H1 (cell line): ENCODE measurements around the gene KCNMB2. TPM values are rescaled to one million over a fixed set of nuclear protein-coding genes. Genes with fewer than 3 reads are reported as not detected.

Experiments used
- CREB1 ChIP-seq: IDR thresholded peaks from 2 replicates; pipeline ENCODE4 v1.6.1; 2012; ENCODE audit warnings: inconsistent platforms
- GABPA ChIP-seq: IDR thresholded peaks from 2 replicates; pipeline ENCODE4 v1.6.1; 2011; ENCODE audit warnings: mild to moderate bottlenecking, low read length, moderate library complexity, borderline replicate concordance; ENCODE audit not compliant: insufficient read depth
- HDAC2 ChIP-seq, 2 experiments: fragments of 300-600 bp in 1 of 2; sonication (generic) in 1 of 2; IDR thresholded peaks; 2 replicates each; pipeline ENCODE4 v1.6.1; 2011 to 2012; ENCODE audit warnings: low read depth in 2 of 2, low read length in 2 of 2, mild to moderate bottlenecking in 2 of 2, moderate library complexity in 2 of 2, borderline replicate concordance in 1 of 2, inconsistent platforms in 1 of 2
- JUND ChIP-seq: IDR thresholded peaks from 2 replicates; pipeline ENCODE4 v1.6.1; 2011; ENCODE audit warnings: mild to moderate bottlenecking, improper control_type of control experiment, low read length
- NANOG ChIP-seq: IDR thresholded peaks from 2 replicates; pipeline ENCODE4 v1.6.1; 2011; ENCODE audit warnings: low read length, low read depth, mild to moderate bottlenecking, inconsistent platforms; ENCODE audit not compliant: insufficient read depth, poor library complexity, severe bottlenecking
- NRF1 ChIP-seq: IDR thresholded peaks from 2 replicates; pipeline ENCODE4 v1.6.1; 2011; ENCODE audit warnings: mild to moderate bottlenecking, low read depth, low read length, improper control_type of control experiment
- polyA plus RNA-seq, 7 experiments: library from polyadenylated mRNA; depleted of rRNA in 3 of 7; stranded (reverse) in 5 of 7; unstranded in 2 of 7; fragments of >200 nt in 5 of 7; fragments of 200-250 nt in 2 of 7; gene quantifications; 1 replicate in 5 of 7; 2 replicates in 1 of 7; 4 replicates in 1 of 7; pipeline versions ENCODE4 v1.2.1 to v1.2.3, GENCODE V29; 2011 to 2013; ENCODE audit warnings: missing spikeins in 2 of 7, mixed read lengths in 2 of 7
- total RNA-seq: library from RNA; stranded (reverse); fragmentation: NEBNext Ultra II Directional; extraction: Animal tissue kit (Norgen Biotek cat#: 25700); gene quantifications from 2 replicates; pipeline ENCODE4 v1.2.1, GENCODE V29; 2021
- TF ChIP-seq, protein P1 (sequence below): fragments of 300-600 bp; sonication (generic); IDR thresholded peaks from 2 replicates; pipeline ENCODE4 v1.7.1; 2012; ENCODE audit warnings: low read length, moderate library complexity, mild to moderate bottlenecking, inconsistent platforms; ENCODE audit not compliant: insufficient replicate concordance

KCNMB2 gene
- total and polyA plus RNA-seq, 2 of the 8 experiments (the other 6 are each of a cell fraction or from before 2014, with no cell fraction given): not detected

DNA sequence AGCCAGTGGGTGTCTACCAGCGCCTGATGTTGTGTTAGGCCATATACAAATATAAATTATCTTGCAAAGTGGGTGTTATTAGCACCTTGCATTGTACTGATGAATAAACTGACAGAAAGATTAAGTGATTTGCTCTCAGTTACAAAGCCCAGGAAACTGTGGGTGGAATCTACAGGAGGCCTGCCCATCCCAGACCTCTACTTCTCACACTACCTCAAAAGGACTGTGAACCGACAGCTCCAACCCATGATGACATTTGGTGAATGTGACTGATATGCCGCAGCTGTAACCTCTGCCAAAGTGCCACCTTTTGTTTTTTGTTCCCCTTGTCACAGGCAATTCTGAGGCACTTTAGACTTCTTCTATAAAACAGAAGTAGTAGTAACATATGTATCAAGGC is 43.7 kb upstream of the KCNMB2 start (continued):
- TF ChIP-seq, protein P1, sequence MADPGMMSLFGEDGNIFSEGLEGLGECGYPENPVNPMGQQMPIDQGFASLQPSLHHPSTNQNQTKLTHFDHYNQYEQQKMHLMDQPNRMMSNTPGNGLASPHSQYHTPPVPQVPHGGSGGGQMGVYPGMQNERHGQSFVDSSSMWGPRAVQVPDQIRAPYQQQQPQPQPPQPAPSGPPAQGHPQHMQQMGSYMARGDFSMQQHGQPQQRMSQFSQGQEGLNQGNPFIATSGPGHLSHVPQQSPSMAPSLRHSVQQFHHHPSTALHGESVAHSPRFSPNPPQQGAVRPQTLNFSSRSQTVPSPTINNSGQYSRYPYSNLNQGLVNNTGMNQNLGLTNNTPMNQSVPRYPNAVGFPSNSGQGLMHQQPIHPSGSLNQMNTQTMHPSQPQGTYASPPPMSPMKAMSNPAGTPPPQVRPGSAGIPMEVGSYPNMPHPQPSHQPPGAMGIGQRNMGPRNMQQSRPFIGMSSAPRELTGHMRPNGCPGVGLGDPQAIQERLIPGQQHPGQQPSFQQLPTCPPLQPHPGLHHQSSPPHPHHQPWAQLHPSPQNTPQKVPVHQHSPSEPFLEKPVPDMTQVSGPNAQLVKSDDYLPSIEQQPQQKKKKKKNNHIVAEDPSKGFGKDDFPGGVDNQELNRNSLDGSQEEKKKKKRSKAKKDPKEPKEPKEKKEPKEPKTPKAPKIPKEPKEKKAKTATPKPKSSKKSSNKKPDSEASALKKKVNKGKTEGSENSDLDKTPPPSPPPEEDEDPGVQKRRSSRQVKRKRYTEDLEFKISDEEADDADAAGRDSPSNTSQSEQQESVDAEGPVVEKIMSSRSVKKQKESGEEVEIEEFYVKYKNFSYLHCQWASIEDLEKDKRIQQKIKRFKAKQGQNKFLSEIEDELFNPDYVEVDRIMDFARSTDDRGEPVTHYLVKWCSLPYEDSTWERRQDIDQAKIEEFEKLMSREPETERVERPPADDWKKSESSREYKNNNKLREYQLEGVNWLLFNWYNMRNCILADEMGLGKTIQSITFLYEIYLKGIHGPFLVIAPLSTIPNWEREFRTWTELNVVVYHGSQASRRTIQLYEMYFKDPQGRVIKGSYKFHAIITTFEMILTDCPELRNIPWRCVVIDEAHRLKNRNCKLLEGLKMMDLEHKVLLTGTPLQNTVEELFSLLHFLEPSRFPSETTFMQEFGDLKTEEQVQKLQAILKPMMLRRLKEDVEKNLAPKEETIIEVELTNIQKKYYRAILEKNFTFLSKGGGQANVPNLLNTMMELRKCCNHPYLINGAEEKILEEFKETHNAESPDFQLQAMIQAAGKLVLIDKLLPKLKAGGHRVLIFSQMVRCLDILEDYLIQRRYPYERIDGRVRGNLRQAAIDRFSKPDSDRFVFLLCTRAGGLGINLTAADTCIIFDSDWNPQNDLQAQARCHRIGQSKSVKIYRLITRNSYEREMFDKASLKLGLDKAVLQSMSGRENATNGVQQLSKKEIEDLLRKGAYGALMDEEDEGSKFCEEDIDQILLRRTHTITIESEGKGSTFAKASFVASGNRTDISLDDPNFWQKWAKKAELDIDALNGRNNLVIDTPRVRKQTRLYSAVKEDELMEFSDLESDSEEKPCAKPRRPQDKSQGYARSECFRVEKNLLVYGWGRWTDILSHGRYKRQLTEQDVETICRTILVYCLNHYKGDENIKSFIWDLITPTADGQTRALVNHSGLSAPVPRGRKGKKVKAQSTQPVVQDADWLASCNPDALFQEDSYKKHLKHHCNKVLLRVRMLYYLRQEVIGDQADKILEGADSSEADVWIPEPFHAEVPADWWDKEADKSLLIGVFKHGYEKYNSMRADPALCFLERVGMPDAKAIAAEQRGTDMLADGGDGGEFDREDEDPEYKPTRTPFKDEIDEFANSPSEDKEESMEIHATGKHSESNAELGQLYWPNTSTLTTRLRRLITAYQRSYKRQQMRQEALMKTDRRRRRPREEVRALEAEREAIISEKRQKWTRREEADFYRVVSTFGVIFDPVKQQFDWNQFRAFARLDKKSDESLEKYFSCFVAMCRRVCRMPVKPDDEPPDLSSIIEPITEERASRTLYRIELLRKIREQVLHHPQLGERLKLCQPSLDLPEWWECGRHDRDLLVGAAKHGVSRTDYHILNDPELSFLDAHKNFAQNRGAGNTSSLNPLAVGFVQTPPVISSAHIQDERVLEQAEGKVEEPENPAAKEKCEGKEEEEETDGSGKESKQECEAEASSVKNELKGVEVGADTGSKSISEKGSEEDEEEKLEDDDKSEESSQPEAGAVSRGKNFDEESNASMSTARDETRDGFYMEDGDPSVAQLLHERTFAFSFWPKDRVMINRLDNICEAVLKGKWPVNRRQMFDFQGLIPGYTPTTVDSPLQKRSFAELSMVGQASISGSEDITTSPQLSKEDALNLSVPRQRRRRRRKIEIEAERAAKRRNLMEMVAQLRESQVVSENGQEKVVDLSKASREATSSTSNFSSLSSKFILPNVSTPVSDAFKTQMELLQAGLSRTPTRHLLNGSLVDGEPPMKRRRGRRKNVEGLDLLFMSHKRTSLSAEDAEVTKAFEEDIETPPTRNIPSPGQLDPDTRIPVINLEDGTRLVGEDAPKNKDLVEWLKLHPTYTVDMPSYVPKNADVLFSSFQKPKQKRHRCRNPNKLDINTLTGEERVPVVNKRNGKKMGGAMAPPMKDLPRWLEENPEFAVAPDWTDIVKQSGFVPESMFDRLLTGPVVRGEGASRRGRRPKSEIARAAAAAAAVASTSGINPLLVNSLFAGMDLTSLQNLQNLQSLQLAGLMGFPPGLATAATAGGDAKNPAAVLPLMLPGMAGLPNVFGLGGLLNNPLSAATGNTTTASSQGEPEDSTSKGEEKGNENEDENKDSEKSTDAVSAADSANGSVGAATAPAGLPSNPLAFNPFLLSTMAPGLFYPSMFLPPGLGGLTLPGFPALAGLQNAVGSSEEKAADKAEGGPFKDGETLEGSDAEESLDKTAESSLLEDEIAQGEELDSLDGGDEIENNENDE: no peak
- TF ChIP-seq GABPA (no peak), CREB1 (no peak), HDAC2 (IDR thresholded peaks at IDR 0.05; ENCODE audit: borderline replicate concordance in 1 of 2, low read depth in 2 of 2, low read length in 2 of 2) (no peak), NRF1 (no peak), JUND (no peak), NANOG (no peak)
- TF ChIP-seq, all 59 proteins: peak for 0
